ENCODE results near the gene SLF2. TPM values are rescaled to one million over a fixed set of nuclear protein-coding genes. Genes with fewer than 3 reads are reported as not detected.

The SLF2 gene
- total RNA-seq, 1 donor from 2014 or later = 22.2 TPM

- no peak for DNase-seq (ENCODE audit: low read depth)
- Histone ChIP-seq H3K36me3 (ENCODE audit: control insufficient read depth, insufficient read depth, low read length) (peaks cover 2% of the 10 kb centered on the region), H3K27me3 (ENCODE audit: control insufficient read depth, insufficient read depth, low read length) (no peaks in the 10 kb centered on the region), H3K4me3 (ENCODE audit: low read depth, low read length) (peak within 1 kb of the TSS; percentile 96)
- no peak for TF ChIP-seq CTCF (IDR thresholded peaks at IDR 0.05; ENCODE audit: insufficient read depth, low read length, poor library complexity, severe bottlenecking)
Observed at GRCh38 chr10:100986952-100987684, 74.4 kb downstream of the SLF2 start, which contains the start of the genes MRPL43 and TWNK. MRPL43 (minus strand) TSS chr10:100987497; CDS start chr10:100987443, 54 bp downstream. TWNK (plus strand) TSS chr10:100987543; CDS start chr10:100988211, 668 bp downstream.

- Histone ChIP-seq H3K36me3 (ENCODE audit: control insufficient read depth, insufficient read depth, low read length) (peaks cover 2% of the 10 kb centered on the region), H3K4me3 (ENCODE audit: low read depth, low read length) (peak overlapping the region; percentile 96), H3K27me3 (ENCODE audit: control insufficient read depth, insufficient read depth, low read length) (no peaks in the 10 kb centered on the region)
- no peak for DNase-seq (ENCODE audit: low read depth)
- TF ChIP-seq CTCF (IDR thresholded peaks at IDR 0.05; ENCODE audit: insufficient read depth, low read length, poor library complexity, severe bottlenecking) = no peak
Observed at GRCh38 chr10:100987685-100988049, 74.9 kb downstream of the SLF2 start.

- DNase-seq (ENCODE audit: low read depth) = no peak
- Histone ChIP-seq H3K27me3 (ENCODE audit: control insufficient read depth, insufficient read depth, low read length) (no peaks in the 10 kb centered on the region), H3K4me3 (ENCODE audit: low read depth, low read length) (peak overlapping the region; percentile 96), H3K36me3 (ENCODE audit: control insufficient read depth, insufficient read depth, low read length) (peaks cover 2% of the 10 kb centered on the region)
- no peak for TF ChIP-seq CTCF (IDR thresholded peaks at IDR 0.05; ENCODE audit: insufficient read depth, low read length, poor library complexity, severe bottlenecking)
Observed at GRCh38 chr10:100988166-100988565, 75.4 kb downstream of the SLF2 start.

GRCh38 chr10:100989088-100989487 is 76.3 kb downstream of the SLF2 start:
- no peak overlapping the region for H3K4me3 ChIP-seq (ENCODE audit: low read depth, low read length)
- DNase-seq (ENCODE audit: low read depth) = no peak
- TF ChIP-seq CTCF (IDR thresholded peaks at IDR 0.05; ENCODE audit: insufficient read depth, low read length, poor library complexity, severe bottlenecking) = no peak
- no peaks in the 10 kb centered on the region for H3K27me3 ChIP-seq (ENCODE audit: control insufficient read depth, insufficient read depth, low read length)
- peaks cover 2% of the 10 kb centered on the region for H3K36me3 ChIP-seq (ENCODE audit: control insufficient read depth, insufficient read depth, low read length)

GRCh38 chr10:100993986-100994708 is 81.4 kb downstream of the SLF2 start:
- TF ChIP-seq CTCF (IDR thresholded peaks at IDR 0.05; ENCODE audit: insufficient read depth, low read length, poor library complexity, severe bottlenecking) = peak; percentile 64
- DNase-seq (ENCODE audit: low read depth) = no peak
- no peaks in the 10 kb centered on the region for H3K27me3 ChIP-seq (ENCODE audit: control insufficient read depth, insufficient read depth, low read length)
- H3K4me3 ChIP-seq (ENCODE audit: low read depth, low read length) = no peak overlapping the region
- H3K36me3 ChIP-seq (ENCODE audit: control insufficient read depth, insufficient read depth, low read length) = peaks cover 2% of the 10 kb centered on the region

Measured in kidney epithelial cell (primary cell).